SJSA1 (cell line): ENCODE results near the gene TEFM. TPM values are rescaled to one million over a fixed set of nuclear protein-coding genes. Genes with fewer than 3 reads are reported as not detected.
"Not testable (repeated sequence)": the region's sequence is repeated elsewhere in the genome, so short reads cannot be mapped to it uniquely, and the experiment has no call there.

Experiments
- DNase-seq, 2 experiments: peaks; one replicate each; pipeline ENCODE4 v3.0.0-alpha.2; 2015 to 2020; ENCODE audit warnings: low spot score in 2 of 2, low read depth in 1 of 2
- H3K27ac ChIP-seq: fragments of 250-450 bp; sonication (Bioruptor Pico); 2 replicates; pipeline ENCODE4 v1.5.1; 2020; ENCODE audit warnings: mild to moderate bottlenecking, moderate library complexity
- H3K27me3 ChIP-seq: fragments of 250-450 bp; sonication (Bioruptor Pico); replicated peaks from 2 replicates; pipeline ENCODE4 v1.5.1; 2020; ENCODE audit warnings: mild to moderate bottlenecking, moderate library complexity
- H3K36me3 ChIP-seq: fragments of 250-450 bp; sonication (Bioruptor Pico); 2 replicates; pipeline ENCODE4 v1.5.1; 2020; ENCODE audit warnings: mild to moderate bottlenecking
- H3K4me1 ChIP-seq: fragments of 250-450 bp; sonication (Bioruptor Pico); replicated peaks from 2 replicates; pipeline ENCODE4 v1.6.1; 2021; ENCODE audit warnings: mild to moderate bottlenecking
- H3K4me3 ChIP-seq: fragments of 250-450 bp; sonication (Bioruptor Pico); 2 replicates; pipeline ENCODE4 v1.5.1; 2020; ENCODE audit warnings: mild to moderate bottlenecking
- H3K9me3 ChIP-seq: fragments of 250-450 bp; sonication (Bioruptor Pico); replicated peaks from 2 replicates; pipeline ENCODE4 v1.5.1; 2020; ENCODE audit warnings: mild to moderate bottlenecking
- total RNA-seq: library from RNA; depleted of rRNA; stranded (reverse); fragments of >200 nt; shearing (Covaris generic); gene quantifications from 2 replicates; pipeline ENCODE4 v1.2.3, GENCODE V29; 2014; rRNA removed

The TEFM gene, protein sequence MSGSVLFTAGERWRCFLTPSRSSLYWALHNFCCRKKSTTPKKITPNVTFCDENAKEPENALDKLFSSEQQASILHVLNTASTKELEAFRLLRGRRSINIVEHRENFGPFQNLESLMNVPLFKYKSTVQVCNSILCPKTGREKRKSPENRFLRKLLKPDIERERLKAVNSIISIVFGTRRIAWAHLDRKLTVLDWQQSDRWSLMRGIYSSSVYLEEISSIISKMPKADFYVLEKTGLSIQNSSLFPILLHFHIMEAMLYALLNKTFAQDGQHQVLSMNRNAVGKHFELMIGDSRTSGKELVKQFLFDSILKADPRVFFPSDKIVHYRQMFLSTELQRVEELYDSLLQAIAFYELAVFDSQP
- 11.7 and 14.1 TPM in 2 replicates for total RNA-seq

- Histone ChIP-seq H3K27me3 (no peaks in the 10 kb centered on the region), H3K36me3 (peaks cover 23% of the 10 kb centered on the region), H3K4me3 (peak within 1 kb of the TSS; percentile 58), H3K9me3 (no peaks in the 10 kb centered on the region), H3K27ac (peak within 1 kb of the TSS; percentile 61), H3K4me1 (peaks cover 15% of the 10 kb centered on the region)
- peak; percentile 88 to 91 for DNase-seq
Observed at GRCh38 chr17:30906101-30906911, at the start of gene TEFM. TEFM (minus strand) TSS chr17:30906238; CDS start chr17:30906198, 40 bp downstream.

DNA sequence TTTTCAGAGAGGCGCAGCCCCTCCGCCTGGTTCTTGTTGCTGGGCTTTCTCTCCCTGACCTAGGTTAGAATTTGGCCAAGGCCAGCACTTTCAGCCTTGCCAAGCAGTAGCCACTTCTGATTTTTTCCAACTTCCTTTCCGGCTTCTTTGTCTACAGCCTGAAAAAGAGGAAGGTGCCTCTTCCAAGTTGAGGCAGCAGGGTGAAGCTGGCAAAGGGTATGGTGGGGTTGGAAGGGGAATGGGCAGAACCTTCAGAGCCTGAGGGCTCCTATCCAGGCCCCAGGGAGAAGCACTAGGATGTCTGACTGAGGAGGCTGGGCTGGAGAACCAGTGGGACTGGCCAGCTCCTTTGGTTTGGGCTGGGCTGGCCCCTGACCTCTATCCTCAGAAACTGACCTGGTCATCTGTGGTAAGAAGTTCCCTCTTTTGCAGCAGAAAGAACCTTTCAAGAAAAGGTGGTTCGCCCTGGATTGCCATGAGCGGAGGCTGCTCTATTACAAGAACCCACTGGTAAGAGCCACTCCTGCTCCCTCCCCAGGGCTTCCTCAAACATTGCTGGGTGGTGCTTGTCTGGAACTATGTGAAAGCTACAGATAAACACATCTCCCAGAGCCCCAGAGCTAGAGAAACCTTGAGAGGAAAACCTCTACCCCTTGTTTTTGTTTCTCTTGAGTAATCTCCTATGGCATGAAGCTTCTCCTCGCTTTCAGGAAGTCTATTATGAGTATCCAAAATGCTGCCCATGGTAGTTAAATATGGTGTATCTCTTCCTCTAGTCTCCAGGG is 48.2 kb upstream of the TEFM start:
- no peak overlapping the region for H3K4me3 ChIP-seq
- no peaks in the 10 kb centered on the region for H3K36me3 ChIP-seq
- H3K4me1 ChIP-seq: peaks cover 14% of the 10 kb centered on the region
- H3K9me3 ChIP-seq: no peaks in the 10 kb centered on the region
- no peak for DNase-seq
- H3K27me3 ChIP-seq: no peaks in the 10 kb centered on the region
- no peak overlapping the region for H3K27ac ChIP-seq

DNA sequence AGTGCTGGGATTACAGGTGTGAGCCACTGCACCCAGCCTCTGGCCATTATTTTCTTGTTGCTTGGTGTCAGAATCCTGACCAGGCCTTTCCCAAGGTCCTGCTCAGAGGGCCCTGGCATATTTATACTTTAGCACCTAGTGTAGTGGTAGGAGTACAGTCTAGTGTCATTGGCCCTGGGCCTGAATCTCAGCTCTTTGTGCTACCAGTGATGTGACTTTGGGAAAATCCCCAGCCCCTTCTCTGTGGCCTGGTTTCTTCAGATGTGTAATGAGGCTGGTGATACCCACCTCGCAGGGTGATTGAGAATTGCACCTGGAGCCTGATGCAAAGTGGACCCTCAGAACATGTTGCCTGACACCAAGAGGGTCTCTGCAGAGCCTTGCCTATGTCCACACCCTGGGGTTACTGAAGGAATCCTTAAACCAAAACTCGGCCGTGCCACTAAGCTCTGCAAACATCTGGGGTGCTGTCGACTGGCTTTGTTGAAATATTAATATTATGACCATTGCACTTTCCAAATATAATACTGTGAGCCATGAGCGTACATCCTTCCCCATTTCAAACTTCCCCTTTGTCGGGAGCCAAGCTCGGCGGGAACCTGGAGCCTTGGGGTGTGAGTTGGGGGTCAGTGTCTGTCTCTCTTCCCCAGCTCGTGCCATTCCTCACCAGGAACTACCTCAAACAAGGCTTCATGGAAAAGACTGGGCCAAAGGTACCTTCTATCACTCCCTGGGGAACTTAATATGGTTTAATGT is 46.8 kb upstream of the TEFM start:
- Histone ChIP-seq H3K36me3 (no peaks in the 10 kb centered on the region), H3K9me3 (no peaks in the 10 kb centered on the region), H3K27ac (no peak overlapping the region), H3K4me1 (peaks cover 14% of the 10 kb centered on the region), H3K4me3 (no peak overlapping the region), H3K27me3 (no peaks in the 10 kb centered on the region)
- DNase-seq: no peak

GRCh38 chr17:30950669-30951399 is 44.8 kb upstream of the TEFM start:
- no peaks in the 10 kb centered on the region for H3K9me3 ChIP-seq
- no peaks in the 10 kb centered on the region for H3K36me3 ChIP-seq
- H3K4me3 ChIP-seq: no peak overlapping the region
- DNase-seq: no peak
- no peaks in the 10 kb centered on the region for H3K27me3 ChIP-seq
- H3K4me1 ChIP-seq: no peaks in the 10 kb centered on the region
- no peak overlapping the region for H3K27ac ChIP-seq

DNA sequence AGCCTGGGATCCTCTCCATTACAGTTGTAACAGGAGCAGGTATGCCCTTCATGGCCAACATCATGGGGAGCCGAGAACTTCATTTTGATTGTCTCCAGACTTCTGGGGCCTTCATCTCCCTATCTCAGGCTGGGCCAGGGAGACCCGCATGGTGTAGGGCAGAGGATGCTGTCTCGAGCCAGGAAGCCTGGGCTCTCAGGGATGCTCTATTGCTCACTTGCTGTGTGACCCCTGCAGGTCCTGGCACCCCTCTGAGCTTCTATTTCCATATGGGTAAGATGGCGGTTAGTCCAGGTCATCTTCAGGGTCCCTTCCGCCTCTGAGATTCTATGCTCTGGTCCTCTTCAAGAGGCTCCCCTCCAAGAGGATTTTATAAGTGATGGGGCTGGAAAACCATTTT is 44.2 kb upstream of the TEFM start:
- no peak overlapping the region for H3K27ac ChIP-seq
- no peaks in the 10 kb centered on the region for H3K9me3 ChIP-seq
- H3K4me1 ChIP-seq: no peaks in the 10 kb centered on the region
- H3K4me3 ChIP-seq: no peak overlapping the region
- DNase-seq: no peak
- no peaks in the 10 kb centered on the region for H3K27me3 ChIP-seq
- no peaks in the 10 kb centered on the region for H3K36me3 ChIP-seq

- Histone ChIP-seq H3K36me3 (no peaks in the 10 kb centered on the region), H3K4me1 (peaks cover 3% of the 10 kb centered on the region; the same call in 1 of the 2 replicates), H3K4me3 (no peak overlapping the region), H3K27ac (no peak overlapping the region), H3K27me3 (no peaks in the 10 kb centered on the region), H3K9me3 (no peaks in the 10 kb centered on the region)
- no peak for DNase-seq
Observed at GRCh38 chr17:30947796-30948195, 41.8 kb upstream of the TEFM start.

GRCh38 chr17:30942308-30943079 is 36.5 kb upstream of the TEFM start:
- peak in 1 of 2 experiments; percentile 15 for DNase-seq
- H3K27me3 ChIP-seq: no peaks in the 10 kb centered on the region
- H3K4me3 ChIP-seq: no peak overlapping the region
- H3K4me1 ChIP-seq: peaks cover 8% of the 10 kb centered on the region; the same call in 1 of the 2 replicates
- no peak overlapping the region for H3K27ac ChIP-seq
- no peaks in the 10 kb centered on the region for H3K36me3 ChIP-seq
- H3K9me3 ChIP-seq: no peaks in the 10 kb centered on the region

- Histone ChIP-seq H3K27me3 (no peaks in the 10 kb centered on the region), H3K36me3 (no peaks in the 10 kb centered on the region), H3K4me3 (no peak overlapping the region), H3K27ac (no peak overlapping the region), H3K4me1 (peaks cover 8% of the 10 kb centered on the region; the same call in 1 of the 2 replicates), H3K9me3 (no peaks in the 10 kb centered on the region)
- no peak for DNase-seq
Observed at GRCh38 chr17:30939051-30939689, 33.1 kb upstream of the TEFM start.

- DNase-seq: no peak
- Histone ChIP-seq H3K36me3 (no peaks in the 10 kb centered on the region), H3K4me3 (no peak overlapping the region), H3K27me3 (no peaks in the 10 kb centered on the region), H3K4me1 (no peaks in the 10 kb centered on the region), H3K27ac (no peak overlapping the region), H3K9me3 (no peaks in the 10 kb centered on the region)
Observed at GRCh38 chr17:30933966-30934365, 27.9 kb upstream of the TEFM start.

GRCh38 chr17:30931582-30931981 is 25.5 kb upstream of the TEFM start:
- H3K27ac ChIP-seq, H3K4me3 ChIP-seq, H3K9me3 ChIP-seq, DNase-seq, H3K4me1 ChIP-seq, H3K36me3 ChIP-seq, H3K27me3 ChIP-seq: not testable (repeated sequence)

GRCh38 chr17:30930495-30930894 is 24.5 kb upstream of the TEFM start:
- H3K4me3 ChIP-seq: no peak overlapping the region
- no peak for DNase-seq
- no peaks in the 10 kb centered on the region for H3K9me3 ChIP-seq

DNA sequence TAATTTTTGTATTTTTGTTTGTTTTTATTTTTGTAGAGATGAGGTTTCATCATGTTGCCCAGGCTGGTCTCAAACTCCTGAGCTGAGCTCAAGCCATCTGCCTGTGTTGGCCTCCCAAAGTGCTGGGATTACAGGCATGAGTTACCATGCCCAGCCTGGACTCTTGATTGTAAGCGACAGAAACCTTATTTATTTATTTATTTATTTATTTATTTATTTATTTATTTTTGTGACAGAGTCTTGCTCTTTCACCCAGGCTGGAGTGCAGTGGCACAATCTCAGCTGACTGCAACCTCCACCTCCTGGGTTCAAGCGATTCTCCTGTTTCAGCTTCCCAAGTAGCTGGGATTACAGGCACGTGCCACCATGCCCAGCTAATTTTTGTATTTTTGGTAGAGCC is 23.8 kb upstream of the TEFM start:
- H3K9me3 ChIP-seq, H3K4me3 ChIP-seq, H3K27me3 ChIP-seq, DNase-seq, H3K27ac ChIP-seq, H3K36me3 ChIP-seq, H3K4me1 ChIP-seq: not testable (repeated sequence)

More at GRCh38 chr17:30930495-30930894, 24.5 kb upstream of the TEFM start:
- H3K36me3 ChIP-seq: no peaks in the 10 kb centered on the region
- H3K4me1 ChIP-seq: no peaks in the 10 kb centered on the region
- H3K27me3 ChIP-seq: no peaks in the 10 kb centered on the region
- H3K27ac ChIP-seq: no peak overlapping the region
